ENCODE measurements around the gene OLA1. TPM values are rescaled to one million over a fixed set of nuclear protein-coding genes. Genes with fewer than 3 reads are reported as not detected.

The OLA1 gene
- total and polyA plus RNA-seq, 2 of the 4 experiments (the other 2 are of a cell fraction): 54.7 to 71.2 TPM

DNA sequence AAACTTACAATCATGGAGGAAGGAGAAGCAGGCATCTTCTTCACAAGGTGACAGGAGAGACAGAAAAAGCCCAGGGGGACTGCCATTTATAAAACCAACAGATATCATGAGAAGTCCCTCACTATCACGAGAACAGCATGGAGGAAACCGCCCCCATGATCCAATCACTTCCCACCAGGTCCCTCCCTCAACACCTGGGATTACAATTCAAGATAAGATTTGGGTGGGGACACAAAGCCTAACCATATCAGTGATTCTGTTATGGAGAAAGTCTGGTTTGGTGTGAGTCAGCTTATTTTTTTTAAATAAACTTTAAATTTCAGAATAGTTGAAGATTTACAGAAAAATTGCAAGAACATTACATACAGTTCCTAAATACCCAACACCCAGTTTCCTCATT is 198.4 kb downstream of the OLA1 start (continued):
- TF ChIP-seq, protein P1, sequence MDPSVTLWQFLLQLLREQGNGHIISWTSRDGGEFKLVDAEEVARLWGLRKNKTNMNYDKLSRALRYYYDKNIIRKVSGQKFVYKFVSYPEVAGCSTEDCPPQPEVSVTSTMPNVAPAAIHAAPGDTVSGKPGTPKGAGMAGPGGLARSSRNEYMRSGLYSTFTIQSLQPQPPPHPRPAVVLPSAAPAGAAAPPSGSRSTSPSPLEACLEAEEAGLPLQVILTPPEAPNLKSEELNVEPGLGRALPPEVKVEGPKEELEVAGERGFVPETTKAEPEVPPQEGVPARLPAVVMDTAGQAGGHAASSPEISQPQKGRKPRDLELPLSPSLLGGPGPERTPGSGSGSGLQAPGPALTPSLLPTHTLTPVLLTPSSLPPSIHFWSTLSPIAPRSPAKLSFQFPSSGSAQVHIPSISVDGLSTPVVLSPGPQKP (IDR thresholded peaks at IDR 0.05; ENCODE audit: borderline replicate concordance, low read depth, low read length): no peak
- TF ChIP-seq MXI1 (IDR thresholded peaks at IDR 0.05; ENCODE audit: borderline replicate concordance, low read depth, low read length): no peak
- no peak for TF ChIP-seq MAFK (IDR thresholded peaks at IDR 0.05; ENCODE audit: low read depth, low read length)
- TF ChIP-seq BHLHE40 (IDR thresholded peaks at IDR 0.05; ENCODE audit: low read depth, low read length): no peak

- no peak for DNase-seq
- Histone ChIP-seq H3K9me3 (ENCODE audit: control insufficient read depth, insufficient read depth, low read length) (no peaks in the 10 kb centered on the region), H3K4me2 (ENCODE audit: low read depth, low read length) (no peak overlapping the region), H3K4ac (ENCODE audit: low read depth, low read length) (no peak overlapping the region; the same call in 1 of the 2 replicates), H2AFZ (replicated peaks; ENCODE audit: low read length, poor library complexity) (peak overlapping the region; percentile 6), H3K9me1 (ENCODE audit: insufficient read depth, low read length) (peaks cover 4% of the 10 kb centered on the region; the same call in 1 of the 2 replicates), H4K20me1 (ENCODE audit: insufficient read depth, low read length) (no peaks in the 10 kb centered on the region), H2BK120ac (ENCODE audit: low read depth, low read length) (no peak overlapping the region), H4K91ac (ENCODE audit: insufficient read depth, low read depth, low read length) (no peak overlapping the region), H4K8ac (ENCODE audit: low read depth in 2 of 2, low read length in 2 of 2) (no peak overlapping the region), H3K4me1 (ENCODE audit: control insufficient read depth, insufficient read depth, low read length) (peaks cover 11% of the 10 kb centered on the region), H2AK5ac (ENCODE audit: low read depth, low read length) (no peak overlapping the region), H3K27me3 (ENCODE audit: control insufficient read depth, insufficient read depth, low read length) (no peaks in the 10 kb centered on the region), H3K9ac (ENCODE audit: low read depth, low read length) (no peak overlapping the region), H3K27ac (ENCODE audit: insufficient read depth, low read length) (no peak overlapping the region), H3K23ac (ENCODE audit: low read depth, low read length) (no peak overlapping the region), H3K36me3 (ENCODE audit: control insufficient read depth, insufficient read depth, low read length) (no peaks in the 10 kb centered on the region), H3K4me3 (ENCODE audit: insufficient read depth, low read depth, low read length) (no peak overlapping the region), H3K14ac (replicated peaks; ENCODE audit: low read depth, low read length) (no peak overlapping the region), H3K79me1 (ENCODE audit: low read depth in 1 of 2, low read length in 2 of 2) (no peaks in the 10 kb centered on the region), H3K18ac (ENCODE audit: low read depth, low read length) (no peak overlapping the region), H2BK20ac (ENCODE audit: low read depth, low read length) (no peak overlapping the region), H3K56ac (ENCODE audit: extremely low read depth, insufficient read depth, low read length) (no peak overlapping the region), H4K5ac (ENCODE audit: low read depth, low read length) (no peak overlapping the region), H2AK9ac (replicated peaks; ENCODE audit: low read depth, low read length, poor library complexity) (no peak overlapping the region), H2BK15ac (ENCODE audit: low read depth, low read length) (no peak overlapping the region), H2BK5ac (ENCODE audit: low read depth, low read length, poor library complexity, severe bottlenecking) (no peak overlapping the region)
- CTCF ChIA-PET: no interaction called here
- in situ Hi-C loops (cut with MboI; ENCODE audit: low sequenced_read_pairs) (no loop called here), dilution Hi-C loops (cut with HindIII; ENCODE audit: low sequenced_read_pairs, unreplicated experiment) (no loop called here), intact Hi-C loops (cut with micrococcal nuclease) (loop anchor here (10.0 kb wide), 1 partner anchor 293 kb away; no protein-coding TSS in a partner anchor)
- no peak for ATAC-seq (ENCODE audit: low read depth)
- no peak for TF ChIP-seq SMC3 (IDR thresholded peaks at IDR 0.05; ENCODE audit: low read depth, low read length)
- no peak for TF ChIP-seq CHD1 (IDR thresholded peaks at IDR 0.05; ENCODE audit: low read depth, low read length)
- TF ChIP-seq POLR2A (IDR thresholded peaks at IDR 0.05; ENCODE audit: low read depth, low read length): no peak
- TF ChIP-seq, protein P2, sequence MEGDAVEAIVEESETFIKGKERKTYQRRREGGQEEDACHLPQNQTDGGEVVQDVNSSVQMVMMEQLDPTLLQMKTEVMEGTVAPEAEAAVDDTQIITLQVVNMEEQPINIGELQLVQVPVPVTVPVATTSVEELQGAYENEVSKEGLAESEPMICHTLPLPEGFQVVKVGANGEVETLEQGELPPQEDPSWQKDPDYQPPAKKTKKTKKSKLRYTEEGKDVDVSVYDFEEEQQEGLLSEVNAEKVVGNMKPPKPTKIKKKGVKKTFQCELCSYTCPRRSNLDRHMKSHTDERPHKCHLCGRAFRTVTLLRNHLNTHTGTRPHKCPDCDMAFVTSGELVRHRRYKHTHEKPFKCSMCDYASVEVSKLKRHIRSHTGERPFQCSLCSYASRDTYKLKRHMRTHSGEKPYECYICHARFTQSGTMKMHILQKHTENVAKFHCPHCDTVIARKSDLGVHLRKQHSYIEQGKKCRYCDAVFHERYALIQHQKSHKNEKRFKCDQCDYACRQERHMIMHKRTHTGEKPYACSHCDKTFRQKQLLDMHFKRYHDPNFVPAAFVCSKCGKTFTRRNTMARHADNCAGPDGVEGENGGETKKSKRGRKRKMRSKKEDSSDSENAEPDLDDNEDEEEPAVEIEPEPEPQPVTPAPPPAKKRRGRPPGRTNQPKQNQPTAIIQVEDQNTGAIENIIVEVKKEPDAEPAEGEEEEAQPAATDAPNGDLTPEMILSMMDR (conservative IDR thresholded peaks at IDR 0.05; ENCODE audit: low read depth, low read length): no peak
- TF ChIP-seq MAZ (IDR thresholded peaks at IDR 0.05; ENCODE audit: borderline replicate concordance, low read depth, low read length): no peak
- TF ChIP-seq RCOR1 (IDR thresholded peaks at IDR 0.05; ENCODE audit: insufficient replicate concordance, low read length): no peak
- TF ChIP-seq FOS (IDR thresholded peaks at IDR 0.05; ENCODE audit: low read depth, low read length): no peak
- no peak for TF ChIP-seq NFE2L2 (IDR thresholded peaks at IDR 0.05; ENCODE audit: low read depth, low read length)
- POLR2A ChIA-PET (ENCODE audit: unreplicated experiment): no interaction called here
- WGBS, 2 experiments (ENCODE audit: extremely low coverage in 2 of 2, insufficient read length in 1 of 2): 88% methylated on average over 8 of the region's 20 CpGs; no CpG with 5 or more reads in 1 of the 2 experiments
- BruUV-seq (replicated peaks): no TSS peak
Measured at GRCh38 chr2:174048243-174048642, 200.1 kb downstream of the OLA1 start.

All from IMR-90 (cell line).